Loucy (cell line): ENCODE measurements around the gene LRRC26.

Experiments
- H2AFZ ChIP-seq: fragments of 200-600 bp; sonication (generic); 2 replicates; pipeline ENCODE4 v1.6.0; 2016; ENCODE audit warnings: antibody characterized with exemption, mild to moderate bottlenecking, low read length, moderate library complexity
- H3F3A ChIP-seq: fragments of 200-600 bp; 2 replicates; pipeline ENCODE4 v1.6.0; 2016; ENCODE audit warnings: antibody characterized with exemption, low read depth, mild to moderate bottlenecking
- H3K27me3 ChIP-seq: fragments of 200-600 bp; sonication (generic); 2 replicates; pipeline ENCODE4 v1.6.1; 2014; ENCODE audit warnings: low read length, mild to moderate bottlenecking; ENCODE audit not compliant: insufficient read depth, poor library complexity, severe bottlenecking
- H3K36me3 ChIP-seq: fragments of 200-600 bp; sonication (generic); 2 replicates; pipeline ENCODE4 v1.6.1; 2016; ENCODE audit warnings: low read length; ENCODE audit not compliant: insufficient read depth
- H3K4me1 ChIP-seq: fragments of 200-600 bp; sonication (generic); 2 replicates; pipeline ENCODE4 v1.5.1; 2014; ENCODE audit warnings: low read length, mild to moderate bottlenecking; ENCODE audit not compliant: insufficient read depth, poor library complexity, severe bottlenecking
- H3K4me2 ChIP-seq: fragments of 200-600 bp; sonication (generic); 2 replicates; pipeline ENCODE4 v1.6.0; 2014; ENCODE audit warnings: antibody characterized with exemption, low read length, low read depth, mild to moderate bottlenecking; ENCODE audit not compliant: poor library complexity, severe bottlenecking
- H3K4me3 ChIP-seq: fragments of 200-600 bp; sonication (generic); 2 replicates; pipeline ENCODE4 v1.5.1; 2014; ENCODE audit warnings: low read length, mild to moderate bottlenecking, mixed read lengths; ENCODE audit not compliant: poor library complexity, severe bottlenecking
- H3K79me2 ChIP-seq: fragments of 200-600 bp; sonication (generic); 2 replicates; pipeline ENCODE4 v1.6.1; 2014; ENCODE audit warnings: low read length; ENCODE audit not compliant: insufficient read depth
- H3K9ac ChIP-seq: fragments of 200-600 bp; sonication (generic); 2 replicates; pipeline ENCODE4 v1.6.0; 2014; ENCODE audit warnings: mild to moderate bottlenecking, low read depth, low read length, moderate library complexity; ENCODE audit not compliant: poor library complexity, severe bottlenecking
- H3K9me2 ChIP-seq: fragments of 200-600 bp; sonication (generic); replicated peaks from 2 replicates; pipeline ENCODE4 v1.6.1; 2016; ENCODE audit warnings: low read depth, low read length, mixed read lengths
- H3K9me3 ChIP-seq: fragments of 200-600 bp; sonication (generic); 2 replicates; pipeline ENCODE4 v1.6.1; 2014; ENCODE audit warnings: mild to moderate bottlenecking, antibody characterized with exemption, low read length, low read depth; ENCODE audit not compliant: insufficient read depth
- H4K20me1 ChIP-seq: fragments of 200-600 bp; sonication (generic); 2 replicates; pipeline ENCODE4 v1.6.0; 2014; ENCODE audit warnings: antibody characterized with exemption, low read length, mild to moderate bottlenecking; ENCODE audit not compliant: insufficient read depth, poor library complexity, severe bottlenecking
- EZH2phosphoT487 ChIP-seq: fragments of 200-600 bp; IDR thresholded peaks from 2 replicates; pipeline ENCODE4 v1.6.1; 2018; ENCODE audit warnings: antibody characterized with exemption, mild to moderate bottlenecking, moderate library complexity, borderline replicate concordance
- TF ChIP-seq, protein P1 (sequence below): fragments of 200-600 bp; sonication (generic); conservative IDR thresholded peaks from 2 replicates; pipeline ENCODE4 v1.5.1; 2014; ENCODE audit warnings: mild to moderate bottlenecking, antibody characterized with exemption, low read length

The LRRC26 gene

DNA sequence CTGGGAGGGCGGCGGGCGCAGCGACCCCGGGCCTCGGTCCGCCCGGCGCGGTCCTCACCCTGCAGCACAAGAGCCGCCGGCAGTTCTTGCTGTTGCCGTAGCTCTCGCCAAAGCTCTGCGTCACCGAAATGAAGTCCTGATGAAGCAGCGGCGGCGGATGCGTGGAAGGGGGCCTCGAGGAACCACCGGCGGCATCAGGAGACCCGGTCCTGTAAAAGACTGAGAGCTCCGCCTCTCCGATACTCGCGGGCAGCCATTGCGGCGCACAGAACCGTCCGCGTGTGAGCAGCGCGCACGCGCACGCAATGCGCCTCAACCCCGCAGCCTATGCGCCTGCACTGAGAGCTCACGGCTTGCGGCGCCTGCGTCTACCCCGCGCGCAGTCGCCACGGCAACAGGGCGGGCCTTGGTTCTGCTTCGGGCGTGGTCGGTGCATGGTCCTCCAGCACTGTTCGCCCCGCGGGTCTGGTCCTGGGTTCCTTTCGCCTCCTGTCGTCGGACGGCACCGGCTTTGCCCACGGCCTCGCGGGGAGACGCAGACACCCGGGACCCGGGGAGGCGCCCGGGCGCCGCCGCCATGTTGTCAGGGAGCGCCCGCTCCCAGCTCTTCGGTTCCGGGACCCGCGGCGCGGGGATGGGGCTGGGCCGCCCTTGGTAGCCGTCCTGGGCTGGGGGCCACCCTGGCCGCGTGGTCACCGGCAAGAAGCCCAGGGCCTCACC lies 40.2 kb downstream of the LRRC26 start:
- peak overlapping the region; percentile 100 for H3K4me2 ChIP-seq
- H3K27me3 ChIP-seq: no peaks in the 10 kb centered on the region
- TF ChIP-seq, protein P1, sequence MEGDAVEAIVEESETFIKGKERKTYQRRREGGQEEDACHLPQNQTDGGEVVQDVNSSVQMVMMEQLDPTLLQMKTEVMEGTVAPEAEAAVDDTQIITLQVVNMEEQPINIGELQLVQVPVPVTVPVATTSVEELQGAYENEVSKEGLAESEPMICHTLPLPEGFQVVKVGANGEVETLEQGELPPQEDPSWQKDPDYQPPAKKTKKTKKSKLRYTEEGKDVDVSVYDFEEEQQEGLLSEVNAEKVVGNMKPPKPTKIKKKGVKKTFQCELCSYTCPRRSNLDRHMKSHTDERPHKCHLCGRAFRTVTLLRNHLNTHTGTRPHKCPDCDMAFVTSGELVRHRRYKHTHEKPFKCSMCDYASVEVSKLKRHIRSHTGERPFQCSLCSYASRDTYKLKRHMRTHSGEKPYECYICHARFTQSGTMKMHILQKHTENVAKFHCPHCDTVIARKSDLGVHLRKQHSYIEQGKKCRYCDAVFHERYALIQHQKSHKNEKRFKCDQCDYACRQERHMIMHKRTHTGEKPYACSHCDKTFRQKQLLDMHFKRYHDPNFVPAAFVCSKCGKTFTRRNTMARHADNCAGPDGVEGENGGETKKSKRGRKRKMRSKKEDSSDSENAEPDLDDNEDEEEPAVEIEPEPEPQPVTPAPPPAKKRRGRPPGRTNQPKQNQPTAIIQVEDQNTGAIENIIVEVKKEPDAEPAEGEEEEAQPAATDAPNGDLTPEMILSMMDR: no peak
- TF ChIP-seq EZH2phosphoT487: no peak
- H3K9me3 ChIP-seq: no peaks in the 10 kb centered on the region
- H2AFZ ChIP-seq: peak overlapping the region; percentile 98
- H3F3A ChIP-seq: peaks cover 11% of the 10 kb centered on the region
- H3K4me3 ChIP-seq: peak overlapping the region; percentile 85
- peak overlapping the region; percentile 95 for H3K9ac ChIP-seq
- no peaks in the 10 kb centered on the region for H3K36me3 ChIP-seq
- H3K4me1 ChIP-seq: peaks cover 26% of the 10 kb centered on the region
- no peaks in the 10 kb centered on the region for H4K20me1 ChIP-seq
- no peaks in the 10 kb centered on the region for H3K9me2 ChIP-seq
- peaks cover 28% of the 10 kb centered on the region for H3K79me2 ChIP-seq

DNA sequence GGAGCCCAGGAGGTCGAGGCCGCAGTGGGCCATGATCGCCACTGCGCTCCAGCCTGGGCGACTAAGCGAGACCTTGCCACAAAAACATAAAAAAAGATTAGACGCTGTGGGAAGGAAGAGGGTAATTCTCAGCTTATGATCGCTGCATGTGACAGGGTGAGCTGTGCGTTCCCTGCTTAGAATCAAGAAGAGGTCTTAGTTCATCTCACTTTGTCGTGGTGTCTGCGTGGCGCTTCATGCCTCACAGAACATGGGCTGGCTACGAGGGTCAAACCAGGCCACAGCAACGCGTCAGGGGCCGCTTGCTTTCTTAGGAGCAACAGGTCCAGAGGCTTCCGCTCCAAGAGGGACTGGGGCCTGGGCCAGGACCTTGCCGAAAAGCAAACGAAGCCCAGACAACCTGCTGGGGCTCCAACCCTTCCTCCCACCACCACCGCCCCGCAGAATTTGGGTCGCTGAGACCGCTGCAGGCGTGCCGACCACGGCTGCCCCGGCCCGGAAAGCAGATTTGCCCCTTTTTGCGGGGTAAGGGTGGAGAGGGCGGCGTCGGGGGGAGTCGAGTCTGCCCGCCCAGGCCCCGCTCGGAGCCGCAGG lies 40.9 kb downstream of the LRRC26 start:
- no peaks in the 10 kb centered on the region for H3K9me3 ChIP-seq
- H3K27me3 ChIP-seq: no peaks in the 10 kb centered on the region
- peaks cover 26% of the 10 kb centered on the region for H3K4me1 ChIP-seq
- no peaks in the 10 kb centered on the region for H4K20me1 ChIP-seq
- peak overlapping the region; percentile 100 for H3K4me2 ChIP-seq
- H2AFZ ChIP-seq: peak overlapping the region; percentile 98
- no peaks in the 10 kb centered on the region for H3K36me3 ChIP-seq
- peaks cover 28% of the 10 kb centered on the region for H3K79me2 ChIP-seq
- H3K9ac ChIP-seq: peak overlapping the region; percentile 95
- H3K4me3 ChIP-seq: peak overlapping the region; percentile 85
- no peaks in the 10 kb centered on the region for H3K9me2 ChIP-seq
- peaks cover 11% of the 10 kb centered on the region for H3F3A ChIP-seq
- TF ChIP-seq, protein P1: no peak
- no peak for TF ChIP-seq EZH2phosphoT487

DNA sequence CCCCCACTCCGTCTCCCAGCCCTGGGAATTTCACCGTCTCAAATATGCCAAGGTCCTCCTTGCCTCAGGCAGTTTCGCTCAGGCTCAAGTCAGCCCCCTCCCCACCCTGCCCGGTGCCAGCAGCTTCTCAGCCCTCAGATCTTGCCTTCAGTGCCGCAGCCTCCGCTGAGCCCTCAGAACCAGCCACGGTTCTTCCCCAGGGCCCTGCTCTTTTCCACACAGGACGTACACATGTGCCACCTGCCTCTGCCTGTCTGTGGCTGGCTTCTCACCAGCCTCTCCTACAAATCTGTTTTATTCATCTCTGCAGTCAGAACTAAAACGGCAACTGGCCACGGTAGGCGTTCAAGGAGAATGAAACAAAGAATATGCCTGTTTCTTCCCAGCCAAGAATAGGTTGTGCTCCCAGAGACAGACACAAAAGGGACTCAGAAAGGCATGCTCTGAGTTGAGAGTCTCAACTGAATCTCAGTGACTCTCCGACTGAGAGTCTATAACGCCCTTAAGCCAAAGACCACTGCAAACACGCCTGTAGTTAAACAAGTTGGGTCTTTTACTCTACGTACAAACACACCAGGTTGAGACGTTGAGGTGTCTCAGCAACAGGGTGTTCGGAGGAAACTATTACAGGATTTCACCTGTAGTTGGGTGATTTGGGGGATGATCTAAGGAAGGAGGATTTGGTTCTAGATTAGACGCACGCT lies 41.5 kb downstream of the LRRC26 start:
- peak overlapping the region; percentile 85 for H3K4me3 ChIP-seq
- no peaks in the 10 kb centered on the region for H3K9me2 ChIP-seq
- TF ChIP-seq, protein P1: no peak
- TF ChIP-seq EZH2phosphoT487: no peak
- peak overlapping the region; percentile 95 for H3K9ac ChIP-seq
- peaks cover 26% of the 10 kb centered on the region for H3K4me1 ChIP-seq
- peaks cover 28% of the 10 kb centered on the region for H3K79me2 ChIP-seq
- H2AFZ ChIP-seq: no peak overlapping the region
- no peaks in the 10 kb centered on the region for H4K20me1 ChIP-seq
- no peaks in the 10 kb centered on the region for H3K36me3 ChIP-seq
- peak overlapping the region; percentile 100 for H3K4me2 ChIP-seq
- no peaks in the 10 kb centered on the region for H3K9me3 ChIP-seq
- H3F3A ChIP-seq: peaks cover 11% of the 10 kb centered on the region
- H3K27me3 ChIP-seq: no peaks in the 10 kb centered on the region
